Vagina (tissue), 2 donors: Measurements from ENCODE around the gene OR13C9. TPM values are rescaled to one million over a fixed set of nuclear protein-coding genes. Genes with fewer than 3 reads are reported as not detected.
"Not testable (repeated sequence)": the region's sequence is repeated elsewhere in the genome, so short reads cannot be mapped to it uniquely, and the experiment has no call there.

Source experiments
- DNase-seq, 2 donors: peaks; one replicate each; pipeline ENCODE4 v3.0.0-alpha.2; 2017; ENCODE audit errors: extremely low spot score in 2 of 2
- H3K27ac ChIP-seq: fragments of 200-600 bp; sonication (generic); one replicate; pipeline ENCODE4 v1.5.1; 2019
- H3K27me3 ChIP-seq: fragments of 200-600 bp; sonication (generic); one replicate; pipeline ENCODE4 v1.5.1; 2019
- H3K36me3 ChIP-seq, 2 donors: fragments of 200-600 bp; sonication (generic); one replicate each; pipeline ENCODE4 v1.5.1; 2017 to 2019
- H3K4me1 ChIP-seq: fragments of 200-600 bp; sonication (generic); one replicate; pipeline ENCODE4 v1.5.1; 2019
- H3K4me3 ChIP-seq, 2 donors: fragments of 200-600 bp; sonication (generic); 1 replicate in 1 of 2; 2 replicates in 1 of 2; pipeline ENCODE4 v1.5.1; 2016 to 2019
- H3K9me3 ChIP-seq: fragments of 200-600 bp; sonication (generic); one replicate; pipeline ENCODE4 v1.5.1; 2019
- CTCF ChIP-seq, 3 experiments: fragments of 450-650 bp in 2 of 3; fragments of 200-600 bp in 1 of 3; sonication (generic) in 1 of 3; IDR thresholded peaks; one replicate each; pipeline ENCODE4 v1.5.1; 2017 to 2019; ENCODE audit warnings: antibody characterized with exemption in 3 of 3, mild to moderate bottlenecking in 2 of 3, moderate library complexity in 2 of 3
- POLR2A ChIP-seq, 2 donors: fragments of 450-650 bp; IDR thresholded peaks; one replicate each; pipeline ENCODE4 v1.6.1; 2017; ENCODE audit warnings: antibody characterized with exemption in 2 of 2, mild to moderate bottlenecking in 2 of 2, moderate library complexity in 2 of 2
- POLR2AphosphoS5 ChIP-seq, 2 donors: sonication (generic); formaldehyde crosslinking; IDR thresholded peaks; one replicate each; pipeline ENCODE4 v1.9.0; 2017; ENCODE audit warnings: antibody characterized with exemption in 2 of 2, mild to moderate bottlenecking in 2 of 2, low read depth in 1 of 2; ENCODE audit not compliant: insufficient read depth in 1 of 2
- intact Hi-C: fragments of 100-400 bp; cut with DNase I; formaldehyde crosslinking; loops from one replicate; pipeline ENCODE4 v1.15.1; 2023
- total RNA-seq: library from RNA; depleted of rRNA; stranded (reverse); fragments of >200 nt; gene quantifications from one replicate; pipeline ENCODE4 v1.2.3, GENCODE V29; 2016

The OR13C9 gene
- total RNA-seq, 1 donor from 2014 or later, result not detected

- Histone ChIP-seq H3K27me3 (no peaks in the 10 kb centered on the region), H3K9me3 (no peaks in the 10 kb centered on the region), H3K27ac (no peak overlapping the region), H3K4me3 (no peak overlapping the region), H3K36me3 (no peaks in the 10 kb centered on the region), H3K4me1 (no peaks in the 10 kb centered on the region)
- no peak for TF ChIP-seq POLR2AphosphoS5 (IDR thresholded peaks at IDR 0.05; ENCODE audit: insufficient read depth in 1 of 2, low read depth in 1 of 2)
- no peak for TF ChIP-seq POLR2A (IDR thresholded peaks at IDR 0.05)
- TF ChIP-seq CTCF (IDR thresholded peaks at IDR 0.05), result no peak
- DNase-seq, result no peak
- intact Hi-C loops, result no loop called here
These were observed 13.2 kb downstream of the OR13C9 start for GRCh38 chr9:104604801-104605200.

GRCh38 chr9:104599313-104599712 is 18.7 kb downstream of the OR13C9 start, which contains the start of gene OR13C5:
Gene OR13C5 (minus strand): TSS chr9:104599413. CDS start chr9:104599413, 0 bp downstream.
- not testable (repeated sequence) for H3K4me1 ChIP-seq, H3K27me3 ChIP-seq, H3K4me3 ChIP-seq, H3K27ac ChIP-seq, DNase-seq, H3K9me3 ChIP-seq, H3K36me3 ChIP-seq
- intact Hi-C loops, result loop anchor here (5.0 kb wide), 1 partner anchor 463 kb away; no protein-coding TSS in a partner anchor

GRCh38 chr9:104598749-104599148 is 19.3 kb downstream of the OR13C9 start:
- H3K27ac ChIP-seq, H3K36me3 ChIP-seq: not testable (repeated sequence)
- intact Hi-C loops, result loop anchor here (5.0 kb wide), 1 partner anchor 464 kb away; no protein-coding TSS in a partner anchor

GRCh38 chr9:104589626-104590025 is 28.4 kb downstream of the OR13C9 start:
- intact Hi-C loops, result no loop called here
- no peak for TF ChIP-seq POLR2A (IDR thresholded peaks at IDR 0.05)
- no peak for TF ChIP-seq CTCF (IDR thresholded peaks at IDR 0.05)
- TF ChIP-seq POLR2AphosphoS5 (IDR thresholded peaks at IDR 0.05; ENCODE audit: insufficient read depth in 1 of 2, low read depth in 1 of 2), result no peak
- H3K36me3 ChIP-seq, result no peaks in the 10 kb centered on the region
- H3K4me1 ChIP-seq, result no peaks in the 10 kb centered on the region
- no peak for DNase-seq
- no peaks in the 10 kb centered on the region for H3K27me3 ChIP-seq
- no peaks in the 10 kb centered on the region for H3K9me3 ChIP-seq
- no peak overlapping the region for H3K27ac ChIP-seq
- H3K4me3 ChIP-seq, result no peak overlapping the region

More at GRCh38 chr9:104598749-104599148, 19.3 kb downstream of the OR13C9 start:
- not testable (repeated sequence) for H3K9me3 ChIP-seq, H3K4me3 ChIP-seq, H3K27me3 ChIP-seq, H3K4me1 ChIP-seq, DNase-seq

GRCh38 chr9:104586496-104587180 is 31.4 kb downstream of the OR13C9 start:
- no peak for TF ChIP-seq POLR2AphosphoS5 (IDR thresholded peaks at IDR 0.05; ENCODE audit: insufficient read depth in 1 of 2, low read depth in 1 of 2)
- H3K27ac ChIP-seq, result no peak overlapping the region
- H3K27me3 ChIP-seq, result no peaks in the 10 kb centered on the region
- no peak for DNase-seq
- H3K4me3 ChIP-seq, result no peak overlapping the region
- no peaks in the 10 kb centered on the region for H3K9me3 ChIP-seq
- H3K4me1 ChIP-seq, result no peaks in the 10 kb centered on the region
- H3K36me3 ChIP-seq, result no peaks in the 10 kb centered on the region
- intact Hi-C loops, result no loop called here

- no peak overlapping the region for H3K27ac ChIP-seq
- H3K27me3 ChIP-seq, result no peaks in the 10 kb centered on the region
- no peak for TF ChIP-seq POLR2AphosphoS5 (IDR thresholded peaks at IDR 0.05; ENCODE audit: insufficient read depth in 1 of 2, low read depth in 1 of 2)
- TF ChIP-seq POLR2A (IDR thresholded peaks at IDR 0.05), result no peak
- no peak for TF ChIP-seq CTCF (IDR thresholded peaks at IDR 0.05)
- intact Hi-C loops, result no loop called here
- DNase-seq, result no peak
- H3K9me3 ChIP-seq, result no peaks in the 10 kb centered on the region
- no peaks in the 10 kb centered on the region for H3K36me3 ChIP-seq
- no peaks in the 10 kb centered on the region for H3K4me1 ChIP-seq
- H3K4me3 ChIP-seq, result no peak overlapping the region
These were observed 37.4 kb downstream of the OR13C9 start for GRCh38 chr9:104580562-104580961.
